H1 (cell line): Measurements from ENCODE around the gene ARHGAP22. TPM values are rescaled to one million over a fixed set of nuclear protein-coding genes. Genes with fewer than 3 reads are reported as not detected.

ENCODE experiments used
- BACH1 ChIP-seq: IDR thresholded peaks from 2 replicates; pipeline ENCODE4 v1.6.1; 2012; ENCODE audit warnings: low read length, improper control_type of control experiment
- EZH2 ChIP-seq: fragments of 200-600 bp; sonication (generic); IDR thresholded peaks from 2 replicates; pipeline ENCODE4 v1.7.1; 2012; ENCODE audit warnings: low read depth, mild to moderate bottlenecking, moderate library complexity, low read length, inconsistent platforms; ENCODE audit not compliant: severe bottlenecking
- YY1 ChIP-seq: IDR thresholded peaks from 2 replicates; pipeline ENCODE4 v1.6.1; 2011; ENCODE audit warnings: low read depth, mild to moderate bottlenecking, low read length
- polyA plus RNA-seq, 7 experiments: library from polyadenylated mRNA; depleted of rRNA in 3 of 7; stranded (reverse) in 5 of 7; unstranded in 2 of 7; fragments of >200 nt in 5 of 7; fragments of 200-250 nt in 2 of 7; gene quantifications; 1 replicate in 5 of 7; 2 replicates in 1 of 7; 4 replicates in 1 of 7; pipeline versions ENCODE4 v1.2.1 to v1.2.3, GENCODE V29; 2011 to 2013; ENCODE audit warnings: missing spikeins in 2 of 7, mixed read lengths in 2 of 7
- total RNA-seq: library from RNA; stranded (reverse); fragmentation: NEBNext Ultra II Directional; extraction: Animal tissue kit (Norgen Biotek cat#: 25700); gene quantifications from 2 replicates; pipeline ENCODE4 v1.2.1, GENCODE V29; 2021

ARHGAP22 gene
- total and polyA plus RNA-seq, 2 of the 8 experiments (the other 6 are each of a cell fraction or from before 2014, with no cell fraction given): 3.6 to 11.2 TPM

DNA sequence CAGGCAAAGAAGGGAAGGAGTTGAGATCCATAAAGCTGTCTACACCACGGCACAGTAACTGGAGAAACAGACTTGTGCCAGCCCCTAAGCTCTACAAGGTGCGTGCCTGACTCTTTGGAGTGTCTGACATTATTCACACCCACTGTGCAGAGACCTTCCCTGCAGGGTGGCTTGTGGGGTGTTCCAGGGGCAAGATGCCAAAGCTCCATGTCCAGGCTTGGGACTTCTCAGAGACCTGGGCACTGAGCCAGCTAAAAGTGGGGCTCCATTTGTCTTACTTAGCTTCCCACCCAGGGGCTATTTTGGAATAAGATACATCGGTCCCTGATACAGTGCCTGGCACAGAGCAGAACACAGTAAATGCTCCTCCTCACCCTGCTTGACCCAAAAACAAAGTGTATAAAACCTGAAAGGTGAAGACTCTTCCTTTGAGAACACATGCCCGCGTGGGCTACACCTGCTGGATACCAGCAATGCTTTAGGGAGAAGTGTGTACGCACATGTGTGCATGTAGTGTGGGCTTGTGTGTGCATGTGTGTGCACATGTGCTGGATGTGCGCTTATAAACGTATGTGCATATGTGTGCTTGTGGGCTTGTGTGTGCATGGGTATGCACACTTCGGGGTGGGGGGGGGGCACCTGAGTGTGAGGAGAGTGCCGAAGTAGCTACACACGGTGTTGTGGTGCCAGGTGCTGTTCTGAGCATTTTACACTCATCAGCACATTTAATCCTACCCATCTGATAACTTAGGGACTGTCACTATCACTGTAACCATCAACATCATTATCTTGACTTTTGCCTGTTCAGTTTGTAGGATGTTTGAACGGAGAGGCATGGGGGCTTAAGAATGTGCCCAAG is 143.0 kb downstream of the ARHGAP22 start (continued):
- TF ChIP-seq EZH2 (no peak), BACH1 (no peak), YY1 (no peak)
